CD4-positive, alpha-beta T cell treated with Interleukin-12 subunit alpha and Interleukin-12 subunit beta, for 1 hour (primary cell): ENCODE measurements around the gene AIFM3.
"Not testable (repeated sequence)": the region's sequence is repeated elsewhere in the genome, so short reads cannot be mapped to it uniquely, and the experiment has no call there.

Experiments used
- DNase-seq: peaks from one replicate; pipeline ENCODE4 v3.0.0-alpha.2; 2020

AIFM3 gene

GRCh38 chr22:20959578-20960461 lies 7.2 kb upstream of the AIFM3 start:
- no peak for DNase-seq

- DNase-seq, result no peak
Observed at GRCh38 chr22:20960609-20961008, 6.4 kb upstream of the AIFM3 start.

GRCh38 chr22:20962491-20962945 lies 4.5 kb upstream of the AIFM3 start:
- no peak for DNase-seq

GRCh38 chr22:20963201-20964052 lies 3.6 kb upstream of the AIFM3 start:
- no peak for DNase-seq

GRCh38 chr22:20964090-20964798 lies 2.8 kb upstream of the AIFM3 start:
- DNase-seq, result no peak

- DNase-seq, result no peak
Observed at GRCh38 chr22:20964799-20965103, 2.3 kb upstream of the AIFM3 start.

- DNase-seq, result no peak
Observed at GRCh38 chr22:20965104-20965887, 1.8 kb upstream of the AIFM3 start.

- no peak for DNase-seq
Observed at GRCh38 chr22:20965888-20966855, 883 bp upstream of the AIFM3 start.

GRCh38 chr22:20967697-20968211 lies 699 bp downstream of the AIFM3 start:
- no peak for DNase-seq

- DNase-seq, result no peak
Observed at GRCh38 chr22:20968281-20968977, 1.4 kb downstream of the AIFM3 start.

- no peak for DNase-seq
Observed at GRCh38 chr22:20970939-20971657, 4.0 kb downstream of the AIFM3 start.

- not testable (repeated sequence) for DNase-seq
Observed at GRCh38 chr22:20972014-20972694, 5.1 kb downstream of the AIFM3 start.

- no peak for DNase-seq
Observed at GRCh38 chr22:20972933-20973577, 6.0 kb downstream of the AIFM3 start.

GRCh38 chr22:20973634-20974286 lies 6.7 kb downstream of the AIFM3 start:
- DNase-seq, result no peak

- DNase-seq, result no peak
Observed at GRCh38 chr22:20974336-20974955, 7.4 kb downstream of the AIFM3 start.

- no peak for DNase-seq
Observed at GRCh38 chr22:20975541-20976290, 8.7 kb downstream of the AIFM3 start.
